ENCODE results near the gene TMPRSS4. TPM values are rescaled to one million over a fixed set of nuclear protein-coding genes. Genes with fewer than 3 reads are reported as not detected.

Gene TMPRSS4
- total and polyA plus RNA-seq, 2 of the 4 experiments (the other 2 are of a cell fraction) = not detected

- H3K79me1 ChIP-seq (ENCODE audit: low read depth in 1 of 2, low read length in 2 of 2) = no peaks in the 10 kb centered on the region
- H2AK9ac ChIP-seq (replicated peaks; ENCODE audit: low read depth, low read length, poor library complexity) = no peak overlapping the region
- no peaks in the 10 kb centered on the region for H3K9me3 ChIP-seq (ENCODE audit: control insufficient read depth, insufficient read depth, low read length)
- H2AK5ac ChIP-seq (ENCODE audit: low read depth, low read length) = no peak overlapping the region
- ChIA-PET CTCF (no interaction called here), POLR2A (ENCODE audit: unreplicated experiment) (no interaction called here)
- TF ChIP-seq ELK1 (IDR thresholded peaks at IDR 0.05; ENCODE audit: borderline replicate concordance, low read depth, low read length) (no peak), RCOR1 (IDR thresholded peaks at IDR 0.05; ENCODE audit: insufficient replicate concordance, low read length) (no peak), POLR2A (IDR thresholded peaks at IDR 0.05; ENCODE audit: low read depth, low read length) (no peak), MAFK (IDR thresholded peaks at IDR 0.05; ENCODE audit: low read depth, low read length) (no peak), MAZ (IDR thresholded peaks at IDR 0.05; ENCODE audit: borderline replicate concordance, low read depth, low read length) (no peak), MXI1 (IDR thresholded peaks at IDR 0.05; ENCODE audit: borderline replicate concordance, low read depth, low read length) (no peak), CEBPB (IDR thresholded peaks at IDR 0.05; ENCODE audit: low read depth, low read length) (no peak), RFX5 (IDR thresholded peaks at IDR 0.05; ENCODE audit: low read depth, low read length) (no peak), FOS (IDR thresholded peaks at IDR 0.05; ENCODE audit: low read depth, low read length) (no peak), BHLHE40 (IDR thresholded peaks at IDR 0.05; ENCODE audit: low read depth, low read length) (no peak), CTCF (conservative IDR thresholded peaks at IDR 0.05; ENCODE audit: low read depth, low read length) (no peak), CHD1 (IDR thresholded peaks at IDR 0.05; ENCODE audit: low read depth, low read length) (no peak), USF2 (IDR thresholded peaks at IDR 0.05; ENCODE audit: low read depth, low read length) (no peak), RAD21 (IDR thresholded peaks at IDR 0.05; ENCODE audit: low read length) (no peak), NFE2L2 (IDR thresholded peaks at IDR 0.05; ENCODE audit: low read depth, low read length) (no peak), SMC3 (IDR thresholded peaks at IDR 0.05; ENCODE audit: low read depth, low read length) (no peak)
- H4K8ac ChIP-seq (ENCODE audit: low read depth in 2 of 2, low read length in 2 of 2) = no peak overlapping the region
- ATAC-seq (ENCODE audit: low read depth) (no peak), DNase-seq (no peak)
- H3K4ac ChIP-seq (ENCODE audit: low read depth, low read length) = no peak overlapping the region
- no peak overlapping the region for H3K4me2 ChIP-seq (ENCODE audit: low read depth, low read length)
- no peak overlapping the region for H3K56ac ChIP-seq (ENCODE audit: extremely low read depth, insufficient read depth, low read length)
- H3K23ac ChIP-seq (ENCODE audit: low read depth, low read length) = no peak overlapping the region
- no peak overlapping the region for H2BK5ac ChIP-seq (ENCODE audit: low read depth, low read length, poor library complexity, severe bottlenecking)
- no peaks in the 10 kb centered on the region for H4K20me1 ChIP-seq (ENCODE audit: insufficient read depth, low read length)
- H3K14ac ChIP-seq (replicated peaks; ENCODE audit: low read depth, low read length) = no peak overlapping the region
- H3K27me3 ChIP-seq (ENCODE audit: control insufficient read depth, insufficient read depth, low read length) = peaks cover 6% of the 10 kb centered on the region; the same call in 1 of the 2 replicates
- H3K4me1 ChIP-seq (ENCODE audit: control insufficient read depth, insufficient read depth, low read length) = no peaks in the 10 kb centered on the region
- H3K4me3 ChIP-seq (ENCODE audit: insufficient read depth, low read depth, low read length) = no peak overlapping the region
- intact Hi-C loops (cut with micrococcal nuclease) = no loop called here
- H4K91ac ChIP-seq (ENCODE audit: insufficient read depth, low read depth, low read length) = no peak overlapping the region
- no TSS peak for BruUV-seq (replicated peaks)
- no peaks in the 10 kb centered on the region for H3K9me1 ChIP-seq (ENCODE audit: insufficient read depth, low read length)
- H3K9ac ChIP-seq (ENCODE audit: low read depth, low read length) = no peak overlapping the region
- no peak overlapping the region for H3K27ac ChIP-seq (ENCODE audit: insufficient read depth, low read length)
- H2BK20ac ChIP-seq (ENCODE audit: low read depth, low read length) = no peak overlapping the region
- H3K36me3 ChIP-seq (ENCODE audit: control insufficient read depth, insufficient read depth, low read length) = no peaks in the 10 kb centered on the region
- dilution Hi-C loops (cut with HindIII; ENCODE audit: low sequenced_read_pairs, unreplicated experiment) = no loop called here
- H2BK15ac ChIP-seq (ENCODE audit: low read depth, low read length) = no peak overlapping the region
- no peak overlapping the region for H4K5ac ChIP-seq (ENCODE audit: low read depth, low read length)
- no CpG with 5 or more reads among the region's 4 CpGs for WGBS, 2 experiments (ENCODE audit: extremely low coverage in 2 of 2, insufficient read length in 1 of 2)
- H3K18ac ChIP-seq (ENCODE audit: low read depth, low read length) = no peak overlapping the region
- in situ Hi-C loops (cut with MboI; ENCODE audit: low sequenced_read_pairs) = no loop called here
- no peak overlapping the region for H2BK120ac ChIP-seq (ENCODE audit: low read depth, low read length)
- no peak overlapping the region for H2AFZ ChIP-seq (replicated peaks; ENCODE audit: low read length, poor library complexity)
Observed at GRCh38 chr11:118084247-118084646, 7.4 kb downstream of the TMPRSS4 start.

Data from IMR-90 (cell line).